ENCODE data around the gene GCKR.

Gene GCKR

DNA sequence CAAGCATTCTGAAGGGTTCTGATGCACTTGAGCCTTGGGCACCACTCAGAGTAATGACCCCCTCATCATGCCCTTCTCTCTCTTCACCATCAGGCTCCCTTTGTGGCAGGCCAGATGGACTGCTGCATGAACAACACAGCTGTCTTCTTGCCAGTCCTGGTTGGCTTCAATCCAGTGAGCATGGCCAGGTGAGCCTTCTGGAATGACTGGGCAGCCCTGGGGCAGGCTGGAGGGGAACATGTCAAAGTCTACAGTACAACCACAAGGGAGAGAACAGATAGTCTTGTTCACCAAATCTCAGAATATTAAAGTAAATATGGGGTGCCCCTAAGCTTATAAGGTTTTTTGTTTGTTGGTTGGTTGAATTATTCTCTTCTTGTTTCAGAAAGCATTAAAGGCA, 4.4 kb downstream of the GCKR start:
- TF ChIP-seq, protein P1, sequence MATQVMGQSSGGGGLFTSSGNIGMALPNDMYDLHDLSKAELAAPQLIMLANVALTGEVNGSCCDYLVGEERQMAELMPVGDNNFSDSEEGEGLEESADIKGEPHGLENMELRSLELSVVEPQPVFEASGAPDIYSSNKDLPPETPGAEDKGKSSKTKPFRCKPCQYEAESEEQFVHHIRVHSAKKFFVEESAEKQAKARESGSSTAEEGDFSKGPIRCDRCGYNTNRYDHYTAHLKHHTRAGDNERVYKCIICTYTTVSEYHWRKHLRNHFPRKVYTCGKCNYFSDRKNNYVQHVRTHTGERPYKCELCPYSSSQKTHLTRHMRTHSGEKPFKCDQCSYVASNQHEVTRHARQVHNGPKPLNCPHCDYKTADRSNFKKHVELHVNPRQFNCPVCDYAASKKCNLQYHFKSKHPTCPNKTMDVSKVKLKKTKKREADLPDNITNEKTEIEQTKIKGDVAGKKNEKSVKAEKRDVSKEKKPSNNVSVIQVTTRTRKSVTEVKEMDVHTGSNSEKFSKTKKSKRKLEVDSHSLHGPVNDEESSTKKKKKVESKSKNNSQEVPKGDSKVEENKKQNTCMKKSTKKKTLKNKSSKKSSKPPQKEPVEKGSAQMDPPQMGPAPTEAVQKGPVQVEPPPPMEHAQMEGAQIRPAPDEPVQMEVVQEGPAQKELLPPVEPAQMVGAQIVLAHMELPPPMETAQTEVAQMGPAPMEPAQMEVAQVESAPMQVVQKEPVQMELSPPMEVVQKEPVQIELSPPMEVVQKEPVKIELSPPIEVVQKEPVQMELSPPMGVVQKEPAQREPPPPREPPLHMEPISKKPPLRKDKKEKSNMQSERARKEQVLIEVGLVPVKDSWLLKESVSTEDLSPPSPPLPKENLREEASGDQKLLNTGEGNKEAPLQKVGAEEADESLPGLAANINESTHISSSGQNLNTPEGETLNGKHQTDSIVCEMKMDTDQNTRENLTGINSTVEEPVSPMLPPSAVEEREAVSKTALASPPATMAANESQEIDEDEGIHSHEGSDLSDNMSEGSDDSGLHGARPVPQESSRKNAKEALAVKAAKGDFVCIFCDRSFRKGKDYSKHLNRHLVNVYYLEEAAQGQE (IDR thresholded peaks at IDR 0.05; ENCODE audit: low read depth), result no peak
- TF ChIP-seq TAF1 (IDR thresholded peaks at IDR 0.05; ENCODE audit: low read depth) (no peak), FOXM1 (IDR thresholded peaks at IDR 0.05; ENCODE audit: borderline replicate concordance, low read depth) (no peak), EP300 (IDR thresholded peaks at IDR 0.05; ENCODE audit: borderline replicate concordance) (no peak), NFIC (IDR thresholded peaks at IDR 0.05) (peak; percentile 32; the same call in 1 of the 2 replicates)

DNA sequence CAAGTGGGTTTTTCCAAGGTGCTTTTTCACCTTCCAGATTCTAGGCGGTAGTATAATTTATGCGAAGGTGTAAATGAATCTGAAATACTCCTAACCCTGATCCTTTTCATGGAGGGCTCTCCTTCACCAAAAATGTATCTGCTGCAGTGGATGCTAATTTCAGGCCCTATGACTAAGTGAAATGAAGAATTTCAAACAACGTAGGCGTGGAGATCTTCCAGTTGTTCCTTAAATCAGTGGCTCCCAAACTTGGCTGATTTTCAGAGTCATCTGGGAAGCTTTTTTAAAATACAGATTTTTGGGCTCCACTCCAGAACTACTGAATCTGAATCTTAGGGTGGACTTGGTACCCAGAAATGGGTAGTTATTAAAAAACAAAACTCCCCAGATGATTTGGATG, 5.5 kb downstream of the GCKR start:
- TF ChIP-seq ZBTB7A (IDR thresholded peaks at IDR 0.05; ENCODE audit: low read depth), result no peak
- no peak for TF ChIP-seq FOXM1 (IDR thresholded peaks at IDR 0.05; ENCODE audit: borderline replicate concordance, low read depth)
- TF ChIP-seq TEAD4 (IDR thresholded peaks at IDR 0.05), result no peak
- no peak for TF ChIP-seq EGR1 (IDR thresholded peaks at IDR 0.05)
- TF ChIP-seq NFIC (IDR thresholded peaks at IDR 0.05), result no peak
- TF ChIP-seq CEBPB (IDR thresholded peaks at IDR 0.05), result no peak
- TF ChIP-seq, protein P2, sequence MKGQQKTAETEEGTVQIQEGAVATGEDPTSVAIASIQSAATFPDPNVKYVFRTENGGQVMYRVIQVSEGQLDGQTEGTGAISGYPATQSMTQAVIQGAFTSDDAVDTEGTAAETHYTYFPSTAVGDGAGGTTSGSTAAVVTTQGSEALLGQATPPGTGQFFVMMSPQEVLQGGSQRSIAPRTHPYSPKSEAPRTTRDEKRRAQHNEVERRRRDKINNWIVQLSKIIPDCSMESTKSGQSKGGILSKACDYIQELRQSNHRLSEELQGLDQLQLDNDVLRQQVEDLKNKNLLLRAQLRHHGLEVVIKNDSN (IDR thresholded peaks at IDR 0.05), result no peak
- TF ChIP-seq, protein P3, sequence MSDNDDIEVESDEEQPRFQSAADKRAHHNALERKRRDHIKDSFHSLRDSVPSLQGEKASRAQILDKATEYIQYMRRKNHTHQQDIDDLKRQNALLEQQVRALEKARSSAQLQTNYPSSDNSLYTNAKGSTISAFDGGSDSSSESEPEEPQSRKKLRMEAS (IDR thresholded peaks at IDR 0.05), result no peak
- TF ChIP-seq TCF12 (IDR thresholded peaks at IDR 0.05; ENCODE audit: low read depth), result no peak
- TF ChIP-seq RAD21 (IDR thresholded peaks at IDR 0.05; ENCODE audit: low read depth), result no peak
- no peak for TF ChIP-seq TAF1 (IDR thresholded peaks at IDR 0.05; ENCODE audit: low read depth)
- TF ChIP-seq YY1 (IDR thresholded peaks at IDR 0.05; ENCODE audit: low read depth), result no peak
- no peak for TF ChIP-seq CREB1 (IDR thresholded peaks at IDR 0.05; ENCODE audit: low read depth)
- TF ChIP-seq EP300 (IDR thresholded peaks at IDR 0.05; ENCODE audit: borderline replicate concordance), result no peak
- TF ChIP-seq, protein P1 (IDR thresholded peaks at IDR 0.05; ENCODE audit: low read depth), result no peak

DNA sequence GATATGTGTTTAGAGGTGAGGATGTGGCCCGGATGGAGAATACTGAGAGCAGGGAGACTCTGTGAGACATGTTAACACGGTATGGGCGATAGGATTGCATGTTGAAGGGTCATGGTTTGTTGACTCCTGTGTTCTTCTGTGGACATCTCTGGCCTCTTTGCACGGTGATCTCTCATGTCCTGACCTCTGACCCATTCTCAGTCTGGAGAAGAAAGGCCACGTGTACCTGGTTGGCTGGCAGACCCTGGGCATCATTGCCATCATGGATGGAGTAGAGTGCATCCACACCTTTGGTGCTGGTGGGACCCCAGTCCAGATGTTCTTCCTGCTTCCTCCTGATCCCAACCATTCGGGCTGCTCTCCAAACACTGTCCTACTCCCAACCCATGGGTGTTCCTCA, 9.9 kb downstream of the GCKR start:
- no peak for TF ChIP-seq RAD21 (IDR thresholded peaks at IDR 0.05; ENCODE audit: low read depth)
- TF ChIP-seq, protein P2 (IDR thresholded peaks at IDR 0.05), result no peak
- TF ChIP-seq NFIC (IDR thresholded peaks at IDR 0.05), result no peak
- no peak for TF ChIP-seq EP300 (IDR thresholded peaks at IDR 0.05; ENCODE audit: borderline replicate concordance)
- TF ChIP-seq, protein P3 (IDR thresholded peaks at IDR 0.05), result no peak
- TF ChIP-seq TEAD4 (IDR thresholded peaks at IDR 0.05), result no peak
- TF ChIP-seq YY1 (IDR thresholded peaks at IDR 0.05; ENCODE audit: low read depth), result no peak
- TF ChIP-seq, protein P1 (IDR thresholded peaks at IDR 0.05; ENCODE audit: low read depth), result no peak
- TF ChIP-seq TCF12 (IDR thresholded peaks at IDR 0.05; ENCODE audit: low read depth), result no peak
- no peak for TF ChIP-seq FOXM1 (IDR thresholded peaks at IDR 0.05; ENCODE audit: borderline replicate concordance, low read depth)
- TF ChIP-seq CREB1 (IDR thresholded peaks at IDR 0.05; ENCODE audit: low read depth), result no peak
- TF ChIP-seq TAF1 (IDR thresholded peaks at IDR 0.05; ENCODE audit: low read depth), result no peak
- TF ChIP-seq ZBTB7A (IDR thresholded peaks at IDR 0.05; ENCODE audit: low read depth), result no peak

DNA sequence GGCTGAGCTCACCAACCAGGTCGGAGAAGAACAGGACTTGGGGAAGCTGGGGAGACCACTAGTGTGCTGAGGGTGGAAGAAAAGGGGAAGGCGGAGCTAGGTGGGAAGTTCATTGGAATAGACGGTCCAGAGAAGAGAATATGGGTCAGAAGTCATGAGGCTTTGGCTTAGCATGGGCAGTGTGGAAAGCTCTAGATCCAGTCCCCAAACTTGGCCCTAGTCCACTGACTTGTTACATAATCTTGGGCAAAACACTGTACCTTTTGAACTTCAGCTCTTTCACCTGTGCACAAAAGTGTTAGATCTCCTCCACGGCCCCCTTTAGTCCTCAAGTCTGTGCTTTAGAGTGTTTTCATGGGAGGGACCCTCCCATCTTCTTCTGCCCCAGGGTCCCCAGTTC, 10.7 kb downstream of the GCKR start:
- no peak for TF ChIP-seq EGR1 (IDR thresholded peaks at IDR 0.05)
- no peak for TF ChIP-seq TCF12 (IDR thresholded peaks at IDR 0.05; ENCODE audit: low read depth)
- TF ChIP-seq CEBPB (IDR thresholded peaks at IDR 0.05), result no peak
- no peak for TF ChIP-seq YY1 (IDR thresholded peaks at IDR 0.05; ENCODE audit: low read depth)
- TF ChIP-seq NFIC (IDR thresholded peaks at IDR 0.05), result no peak
- TF ChIP-seq, protein P2 (IDR thresholded peaks at IDR 0.05), result no peak
- no peak for TF ChIP-seq TEAD4 (IDR thresholded peaks at IDR 0.05)
- no peak for TF ChIP-seq CREB1 (IDR thresholded peaks at IDR 0.05; ENCODE audit: low read depth)
- TF ChIP-seq FOXM1 (IDR thresholded peaks at IDR 0.05; ENCODE audit: borderline replicate concordance, low read depth), result no peak
- TF ChIP-seq, protein P1 (IDR thresholded peaks at IDR 0.05; ENCODE audit: low read depth), result no peak
- no peak for TF ChIP-seq TAF1 (IDR thresholded peaks at IDR 0.05; ENCODE audit: low read depth)
- no peak for TF ChIP-seq ZBTB7A (IDR thresholded peaks at IDR 0.05; ENCODE audit: low read depth)
- TF ChIP-seq, protein P3 (IDR thresholded peaks at IDR 0.05), result no peak
- TF ChIP-seq EP300 (IDR thresholded peaks at IDR 0.05; ENCODE audit: borderline replicate concordance), result no peak
- no peak for TF ChIP-seq RAD21 (IDR thresholded peaks at IDR 0.05; ENCODE audit: low read depth)

Data from Ishikawa (cell line).